Liver (tissue), 9 donors: Measurements from ENCODE around the gene CHRM4. TPM values are rescaled to one million over a fixed set of nuclear protein-coding genes. Genes with fewer than 3 reads are reported as not detected.
A peak's percentile ranks its signal among the peaks of the same experiment; 100 is the strongest.

Experiments
- DNase-seq: peaks from one replicate; pipeline ENCODE4 v3.0.0-alpha.2; 2017; ENCODE audit warnings: low spot score
- H3K27ac ChIP-seq, 2 donors: one replicate each; pipeline ENCODE4 v1.7.0; 2013; ENCODE audit warnings: inconsistent platforms in 2 of 2, low read length in 2 of 2, control low read depth in 1 of 2, low read depth in 1 of 2, mild to moderate bottlenecking in 1 of 2
- H3K27me3 ChIP-seq, 4 donors: one replicate each; pipeline versions ENCODE4 v1.6.1 to v1.7.0; 2013; ENCODE audit warnings: low read length in 3 of 4, inconsistent platforms in 1 of 4, mild to moderate bottlenecking in 1 of 4, moderate library complexity in 1 of 4; ENCODE audit not compliant: control insufficient read depth in 4 of 4, insufficient read depth in 4 of 4
- H3K36me3 ChIP-seq, 4 donors: one replicate each; pipeline versions ENCODE4 v1.6.1 to v1.7.0; 2013; ENCODE audit warnings: low read length in 3 of 4, mild to moderate bottlenecking in 3 of 4, low read depth in 1 of 4, moderate library complexity in 1 of 4; ENCODE audit not compliant: control insufficient read depth in 4 of 4, insufficient read depth in 3 of 4
- H3K4me1 ChIP-seq, 4 donors: one replicate each; pipeline versions ENCODE4 v1.6.1 to v1.7.0; 2013; ENCODE audit warnings: low read length in 3 of 4, mild to moderate bottlenecking in 3 of 4, moderate library complexity in 1 of 4; ENCODE audit not compliant: control insufficient read depth in 4 of 4, insufficient read depth in 4 of 4
- H3K4me3 ChIP-seq, 3 donors: one replicate each; pipeline versions ENCODE4 v1.6.1 to v1.7.0; 2013; ENCODE audit warnings: low read length in 3 of 3, control low read depth in 1 of 3, low read depth in 1 of 3, mild to moderate bottlenecking in 1 of 3
- H3K9ac ChIP-seq, 2 donors: one replicate each; pipeline ENCODE4 v1.7.0; 2013; ENCODE audit warnings: low read length in 2 of 2, mild to moderate bottlenecking in 2 of 2, moderate library complexity in 2 of 2, control low read depth in 1 of 2, low read depth in 1 of 2
- H3K9me3 ChIP-seq, 4 donors: one replicate each; pipeline versions ENCODE4 v1.6.1 to v1.7.0; 2013; ENCODE audit warnings: low read length in 3 of 4; ENCODE audit not compliant: control insufficient read depth in 4 of 4
- CTCF ChIP-seq: fragments of 150-350 bp; IDR thresholded peaks from 2 replicates; pipeline ENCODE4 v1.5.1; 2017; ENCODE audit warnings: improper control_type of control experiment, low read depth, low read length; ENCODE audit not compliant: missing input control
- EGR1 ChIP-seq, 2 donors: IDR thresholded peaks; 2 replicates each; pipeline ENCODE4 v1.6.1; 2016 to 2018; ENCODE audit warnings: antibody characterized with exemption in 2 of 2, low read depth in 2 of 2
- FOXA1 ChIP-seq: IDR thresholded peaks from 2 replicates; pipeline ENCODE4 v1.6.1; 2016; ENCODE audit warnings: antibody characterized with exemption
- FOXA2 ChIP-seq: IDR thresholded peaks from 2 replicates; pipeline ENCODE4 v1.6.1; 2016; ENCODE audit warnings: antibody characterized with exemption
- GABPA ChIP-seq, 2 donors: IDR thresholded peaks in 1 of 2; conservative IDR thresholded peaks in 1 of 2; 2 replicates each; pipeline ENCODE4 v1.6.1; 2016; ENCODE audit warnings: antibody characterized with exemption in 2 of 2, mild to moderate bottlenecking in 1 of 2, moderate library complexity in 1 of 2
- HNF4A ChIP-seq, 2 donors: conservative IDR thresholded peaks; 2 replicates each; pipeline ENCODE4 v1.6.1; 2016; ENCODE audit warnings: antibody characterized with exemption in 2 of 2, mild to moderate bottlenecking in 2 of 2
- HNF4G ChIP-seq: IDR thresholded peaks from 2 replicates; pipeline ENCODE4 v1.6.1; 2016; ENCODE audit warnings: antibody characterized with exemption
- JUND ChIP-seq, 2 donors: IDR thresholded peaks; 2 replicates each; pipeline ENCODE4 v1.6.1; 2016; ENCODE audit warnings: antibody characterized with exemption in 2 of 2
- MAX ChIP-seq: IDR thresholded peaks from 2 replicates; pipeline ENCODE4 v1.6.1; 2016; ENCODE audit warnings: antibody characterized with exemption
- NR2F2 ChIP-seq: IDR thresholded peaks from 2 replicates; pipeline ENCODE4 v1.6.1; 2016; ENCODE audit warnings: antibody characterized with exemption
- RAD21 ChIP-seq, 2 donors: IDR thresholded peaks; 2 replicates each; pipeline ENCODE4 v1.6.1; 2016; ENCODE audit warnings: antibody characterized with exemption in 2 of 2, mild to moderate bottlenecking in 2 of 2
- REST ChIP-seq: IDR thresholded peaks from 2 replicates; pipeline ENCODE4 v1.6.1; 2016; ENCODE audit warnings: antibody characterized with exemption, mild to moderate bottlenecking
- RXRA ChIP-seq, 2 donors: IDR thresholded peaks; 2 replicates each; pipeline ENCODE4 v1.6.1; 2017 to 2018; ENCODE audit warnings: antibody characterized with exemption in 2 of 2, mild to moderate bottlenecking in 1 of 2
- SP1 ChIP-seq: IDR thresholded peaks from 2 replicates; pipeline ENCODE4 v1.6.1; 2018; ENCODE audit warnings: antibody characterized with exemption, mild to moderate bottlenecking
- TAF1 ChIP-seq: conservative IDR thresholded peaks from 2 replicates; pipeline ENCODE4 v1.6.1; 2016; ENCODE audit warnings: antibody characterized with exemption, mild to moderate bottlenecking
- YY1 ChIP-seq: IDR thresholded peaks from 2 replicates; pipeline ENCODE4 v1.6.1; 2016; ENCODE audit warnings: antibody characterized with exemption, mild to moderate bottlenecking
- WGBS: extraction: QIAGEN DNeasy Blood & Tissue Kit; methylation state at CpG from one replicate; pipeline ENCODE4 v1.1.7; 2013; 5-methylcytosine and 5-hydroxymethylcytosine counted together
- polyA plus RNA-seq, 2 donors: library from polyadenylated mRNA; stranded (reverse) in 1 of 2; unstranded in 1 of 2; fragments of 200-250 nt in 1 of 2; fragments of >200 nt in 1 of 2; fragmentation: Nextera tagmentation in 1 of 2; extraction: Ambion mirVana in 1 of 2; gene quantifications; one replicate each; pipeline versions ENCODE4 v1.2.1 to v1.2.3, GENCODE V29; 2013 to 2015
- total RNA-seq, 2 donors: library from RNA; depleted of rRNA; stranded (reverse); fragments of >200 nt; gene quantifications; one replicate each; pipeline ENCODE4 v1.2.3, GENCODE V29; 2014
- TF ChIP-seq, protein P1 (sequence below): IDR thresholded peaks from 2 replicates; pipeline ENCODE4 v1.6.1; 2016; ENCODE audit warnings: antibody characterized with exemption
- TF ChIP-seq, protein P2 (sequence below): IDR thresholded peaks from 2 replicates; pipeline ENCODE4 v1.6.1; 2016; ENCODE audit warnings: antibody characterized with exemption
- donor health status: healthy.
- donor health status: healthy.
- donor health status: healthy.
- donor health status: healthy.
- donor health status: healthy.

Gene CHRM4
- total and polyA plus RNA-seq, 4 donors: 0.08 to 0.09 TPM; not detected in 2

GRCh38 chr11:46363031-46363407 is 28.6 kb downstream of the CHRM4 start (continued):
- TF ChIP-seq HNF4A (conservative IDR thresholded peaks at IDR 0.05) (no peak), TAF1 (no peak)

DNA sequence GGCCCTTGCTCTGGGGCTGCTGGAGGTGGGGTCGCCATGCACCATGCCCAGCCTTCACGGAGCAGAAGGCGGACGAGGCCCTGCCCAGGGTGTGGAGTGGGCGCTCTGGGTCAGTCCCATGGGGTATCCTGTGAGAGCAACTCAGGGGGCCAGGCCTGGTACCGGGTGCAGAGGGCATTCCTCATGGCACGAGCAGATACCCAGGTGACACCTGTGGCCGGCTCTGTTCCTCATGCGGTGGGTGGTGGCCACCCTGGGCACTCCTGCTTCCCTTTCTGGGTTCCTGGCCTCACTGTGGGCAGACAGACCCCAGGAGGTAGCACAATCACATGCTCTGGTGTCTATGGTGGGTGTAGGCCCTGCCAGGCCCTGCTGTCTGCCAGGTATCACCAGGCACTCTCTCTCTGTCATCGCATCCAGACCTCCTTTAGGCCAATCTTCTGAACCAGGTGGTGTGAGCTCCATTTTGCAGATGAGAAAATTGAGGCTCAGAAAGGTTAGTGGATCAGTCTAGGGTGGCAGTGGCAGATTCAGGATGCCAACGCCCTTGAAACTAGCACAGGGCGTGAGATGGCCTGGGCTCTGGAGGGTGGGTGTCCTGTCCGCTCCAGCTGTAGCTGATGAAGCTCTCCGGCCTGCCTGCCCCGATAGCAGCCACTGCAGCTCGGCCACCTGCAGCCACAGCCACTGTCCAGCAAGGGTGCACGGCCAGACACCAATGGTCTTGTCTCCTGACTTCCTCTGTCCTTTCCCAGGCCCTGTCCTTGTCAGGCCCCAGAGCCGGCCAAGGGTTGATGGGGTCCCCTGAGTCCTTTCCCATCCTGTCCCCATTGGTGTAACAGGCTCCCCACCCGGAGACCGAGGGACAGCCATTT is 29.2 kb downstream of the CHRM4 start:
- no peak for DNase-seq
- TF ChIP-seq RAD21 (IDR thresholded peaks at IDR 0.05): no peak
- TF ChIP-seq YY1: no peak
- TF ChIP-seq FOXA2: no peak
- TF ChIP-seq CTCF: no peak
- TF ChIP-seq, protein P1, sequence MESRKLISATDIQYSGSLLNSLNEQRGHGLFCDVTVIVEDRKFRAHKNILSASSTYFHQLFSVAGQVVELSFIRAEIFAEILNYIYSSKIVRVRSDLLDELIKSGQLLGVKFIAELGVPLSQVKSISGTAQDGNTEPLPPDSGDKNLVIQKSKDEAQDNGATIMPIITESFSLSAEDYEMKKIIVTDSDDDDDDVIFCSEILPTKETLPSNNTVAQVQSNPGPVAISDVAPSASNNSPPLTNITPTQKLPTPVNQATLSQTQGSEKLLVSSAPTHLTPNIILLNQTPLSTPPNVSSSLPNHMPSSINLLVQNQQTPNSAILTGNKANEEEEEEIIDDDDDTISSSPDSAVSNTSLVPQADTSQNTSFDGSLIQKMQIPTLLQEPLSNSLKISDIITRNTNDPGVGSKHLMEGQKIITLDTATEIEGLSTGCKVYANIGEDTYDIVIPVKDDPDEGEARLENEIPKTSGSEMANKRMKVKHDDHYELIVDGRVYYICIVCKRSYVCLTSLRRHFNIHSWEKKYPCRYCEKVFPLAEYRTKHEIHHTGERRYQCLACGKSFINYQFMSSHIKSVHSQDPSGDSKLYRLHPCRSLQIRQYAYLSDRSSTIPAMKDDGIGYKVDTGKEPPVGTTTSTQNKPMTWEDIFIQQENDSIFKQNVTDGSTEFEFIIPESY: no peak
- no peak for TF ChIP-seq TAF1
- no peak for TF ChIP-seq JUND (IDR thresholded peaks at IDR 0.05)
- no peak for TF ChIP-seq HNF4G
- TF ChIP-seq MAX: no peak
- no peak for TF ChIP-seq FOXA1
- no peak for TF ChIP-seq EGR1 (IDR thresholded peaks at IDR 0.05; ENCODE audit: low read depth in 2 of 2)
- TF ChIP-seq GABPA (IDR thresholded peaks at IDR 0.05 in 1 of 2, conservative IDR thresholded peaks at IDR 0.05 in 1 of 2): no peak
- TF ChIP-seq SP1: no peak
- TF ChIP-seq NR2F2: no peak
- no peak for TF ChIP-seq HNF4A (conservative IDR thresholded peaks at IDR 0.05)
- TF ChIP-seq, protein P2, sequence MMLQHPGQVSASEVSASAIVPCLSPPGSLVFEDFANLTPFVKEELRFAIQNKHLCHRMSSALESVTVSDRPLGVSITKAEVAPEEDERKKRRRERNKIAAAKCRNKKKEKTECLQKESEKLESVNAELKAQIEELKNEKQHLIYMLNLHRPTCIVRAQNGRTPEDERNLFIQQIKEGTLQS: no peak
- no peak for TF ChIP-seq RXRA (IDR thresholded peaks at IDR 0.05)
- TF ChIP-seq REST: no peak
- Histone ChIP-seq H3K9me3 (no peaks in the 10 kb centered on the region), H3K27ac (peak overlapping the region; percentile 47 to 64), H3K9ac (peak overlapping the region in 1 of 2 donors; percentile 56), H3K36me3 (no peaks in the 10 kb centered on the region), H3K27me3 (no peaks in the 10 kb centered on the region), H3K4me1 (peaks cover 0 to 19% (median 11%) of the 10 kb centered on the region in 4 donors), H3K4me3 (no peak overlapping the region)
- WGBS: 82% methylated on average over 20 of the region's 20 CpGs
